Measurements from ENCODE around the gene FLT3.

FLT3 gene

GRCh38 chr13:28001049-28001448 lies 99.3 kb downstream of the FLT3 start:
- DNase-seq: no peak

- no peak for DNase-seq
These were observed 99.8 kb downstream of the FLT3 start for GRCh38 chr13:28000567-28000966.

- DNase-seq: no peak
These were observed 102.4 kb downstream of the FLT3 start for GRCh38 chr13:27997904-27998522.

GRCh38 chr13:27991881-27992280 lies 108.5 kb downstream of the FLT3 start:
- DNase-seq: no peak

GRCh38 chr13:27988520-27988919 lies 111.9 kb downstream of the FLT3 start, which contains the start of gene URAD:
TSS of gene URAD (minus strand) at chr13:27988693. CDS start at chr13:27988637, 56 bp downstream.
- no peak for DNase-seq

GRCh38 chr13:27985600-27985999 lies 114.8 kb downstream of the FLT3 start:
- no peak for DNase-seq

GRCh38 chr13:27982361-27982760 lies 118.0 kb downstream of the FLT3 start:
- no peak for DNase-seq

- no peak for DNase-seq
These were observed 119.2 kb downstream of the FLT3 start for GRCh38 chr13:27981006-27981708.

- DNase-seq: no peak
These were observed 119.9 kb downstream of the FLT3 start for GRCh38 chr13:27980280-27980998.

- no peak for DNase-seq
These were observed 120.6 kb downstream of the FLT3 start for GRCh38 chr13:27979765-27980279.

GRCh38 chr13:27979001-27979643 lies 121.3 kb downstream of the FLT3 start:
- DNase-seq: no peak

- no peak for DNase-seq
These were observed 121.9 kb downstream of the FLT3 start for GRCh38 chr13:27978301-27978968.

GRCh38 chr13:27977476-27978300 lies 122.7 kb downstream of the FLT3 start:
- no peak for DNase-seq

- DNase-seq: no peak
These were observed 123.8 kb downstream of the FLT3 start for GRCh38 chr13:27976362-27977091.

GRCh38 chr13:27975564-27976361 lies 124.6 kb downstream of the FLT3 start:
- no peak for DNase-seq

- DNase-seq: no peak
These were observed 126.3 kb downstream of the FLT3 start for GRCh38 chr13:27973961-27974662.

GRCh38 chr13:27973291-27973690 lies 127.1 kb downstream of the FLT3 start:
- no peak for DNase-seq

- no peak for DNase-seq
These were observed 127.9 kb downstream of the FLT3 start for GRCh38 chr13:27972478-27972820.

- no peak for DNase-seq
These were observed 128.4 kb downstream of the FLT3 start for GRCh38 chr13:27971776-27972477.

Data from NCI-H446 treated with DMSO at 0.1 percent for 48 hours (cell line).